GM21526 (cell line): ENCODE data around the gene PIGT.

Experiments used
- ATAC-seq: cut with Tn5 transposase; IDR thresholded peaks from one replicate; pipeline ENCODE4 v1.9.1; 2021; ENCODE audit warnings: moderate library complexity; ENCODE audit not compliant: unreplicated experiment, low FRiP score

PIGT gene

GRCh38 chr20:45426320-45427016, 10.5 kb downstream of the PIGT start:
- ATAC-seq, result no peak

- no peak for ATAC-seq
Observed at GRCh38 chr20:45427236-45428149, 11.6 kb downstream of the PIGT start.

- no peak for ATAC-seq
Observed at GRCh38 chr20:45429618-45430017, 13.7 kb downstream of the PIGT start.

- ATAC-seq, result peak; percentile 71
Observed at GRCh38 chr20:45432294-45432693, 16.4 kb downstream of the PIGT start.

- ATAC-seq, result no peak
Observed at GRCh38 chr20:45433316-45433715, 17.4 kb downstream of the PIGT start.

GRCh38 chr20:45433976-45434375, 18.0 kb downstream of the PIGT start:
- no peak for ATAC-seq

- ATAC-seq, result peak; percentile 79
Observed at GRCh38 chr20:45436732-45437485, 21.0 kb downstream of the PIGT start.

- ATAC-seq, result no peak
Observed at GRCh38 chr20:45440424-45440823, 24.5 kb downstream of the PIGT start.

- ATAC-seq, result no peak
Observed at GRCh38 chr20:45440891-45441685, 25.1 kb downstream of the PIGT start.

GRCh38 chr20:45441746-45442145, 25.8 kb downstream of the PIGT start:
- no peak for ATAC-seq

- ATAC-seq, result no peak
Observed at GRCh38 chr20:45444050-45444449, 28.1 kb downstream of the PIGT start.

GRCh38 chr20:45445805-45446562, 30.0 kb downstream of the PIGT start:
- no peak for ATAC-seq

GRCh38 chr20:45448270-45448669, 32.3 kb downstream of the PIGT start:
- no peak for ATAC-seq

GRCh38 chr20:45449528-45449927, 33.6 kb downstream of the PIGT start:
- no peak for ATAC-seq

- ATAC-seq, result no peak
Observed at GRCh38 chr20:45450097-45450818, 34.3 kb downstream of the PIGT start.

GRCh38 chr20:45452238-45452637, 36.3 kb downstream of the PIGT start:
- no peak for ATAC-seq

GRCh38 chr20:45452772-45453691, 37.1 kb downstream of the PIGT start:
- no peak for ATAC-seq

GRCh38 chr20:45456632-45457031, 40.7 kb downstream of the PIGT start:
- ATAC-seq, result no peak
